ENCODE data around the gene EGFR.

Gene EGFR

DNA sequence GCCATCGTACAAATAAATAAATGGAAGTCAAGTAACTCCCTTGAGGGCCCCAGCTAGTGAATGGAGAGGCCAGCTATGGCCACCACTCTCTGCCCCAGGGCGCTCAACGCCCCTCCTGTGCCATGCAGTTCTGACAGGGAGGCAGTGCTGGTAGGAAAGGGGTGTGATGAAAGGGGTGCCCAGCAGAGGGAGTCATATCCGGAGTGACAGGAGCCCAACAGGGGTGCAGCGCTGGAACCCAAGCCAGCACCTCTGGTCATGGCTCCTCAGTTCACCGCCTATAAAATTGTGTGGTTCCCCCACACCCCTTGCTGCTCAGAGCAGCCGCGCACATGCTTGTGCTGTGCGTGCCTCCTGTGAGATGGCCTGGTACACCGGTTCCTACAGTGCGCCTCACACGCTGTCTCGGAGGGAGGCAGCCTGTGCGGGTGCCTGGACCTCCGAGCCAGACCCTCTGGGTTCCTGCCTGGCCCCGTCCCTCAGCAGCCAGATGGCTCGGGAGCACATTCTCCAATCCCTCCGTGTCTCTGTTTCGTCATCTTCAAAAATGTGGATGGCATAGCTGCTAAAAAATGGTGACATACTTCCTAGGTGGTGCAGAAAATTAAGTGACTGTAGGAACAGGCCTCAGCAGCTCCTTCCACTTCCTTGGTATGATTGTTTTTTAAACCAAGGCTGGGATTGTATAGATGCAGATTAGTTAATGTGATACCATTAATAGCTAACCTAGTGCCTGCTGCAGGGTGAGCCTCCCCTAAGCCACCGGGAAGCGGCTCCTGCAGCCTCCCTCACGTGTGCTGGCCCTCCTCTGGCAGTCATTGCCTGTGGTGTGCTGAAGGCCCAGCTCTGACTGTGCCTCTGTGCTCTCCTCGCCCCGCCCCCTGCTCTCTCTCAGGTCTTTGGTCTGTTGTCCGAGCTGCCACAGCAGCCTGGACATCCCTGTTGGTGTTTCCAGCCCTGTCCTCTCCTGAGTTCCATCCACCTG lies 125.8 kb downstream of the EGFR start:
- no peak for DNase-seq (ENCODE audit: low read depth in 2 of 2)

- no peak for DNase-seq (ENCODE audit: low read depth in 2 of 2)
Measured at GRCh38 chr7:55145606-55146005, 126.8 kb downstream of the EGFR start.

- no peak for DNase-seq (ENCODE audit: low read depth in 2 of 2)
Measured at GRCh38 chr7:55147101-55147500, 128.3 kb downstream of the EGFR start.

DNA sequence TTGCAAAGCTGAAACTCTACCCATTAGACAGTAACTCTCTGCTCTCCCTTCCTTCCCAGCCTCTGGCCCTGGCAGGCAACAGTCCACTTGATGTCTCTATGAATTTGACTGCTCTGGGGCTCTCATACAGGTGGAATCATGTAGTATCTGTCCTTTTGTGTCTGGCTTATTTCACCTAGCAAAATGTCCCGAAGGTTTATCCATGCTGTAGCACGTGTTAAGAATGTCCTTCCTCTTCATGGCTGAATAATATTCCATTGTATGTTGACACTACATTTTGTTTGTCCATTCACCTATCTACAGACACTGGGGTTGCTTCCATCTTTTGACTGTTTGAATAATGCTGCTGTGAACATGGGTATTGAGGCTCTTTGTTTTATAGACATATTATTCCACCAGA lies 128.9 kb downstream of the EGFR start:
- DNase-seq (ENCODE audit: low read depth in 2 of 2): no peak

GRCh38 chr7:55148571-55148970 lies 129.8 kb downstream of the EGFR start:
- DNase-seq (ENCODE audit: low read depth in 2 of 2): no peak

- DNase-seq (ENCODE audit: low read depth in 2 of 2): no peak
Measured at GRCh38 chr7:55149001-55149400, 130.2 kb downstream of the EGFR start.

- no peak for DNase-seq (ENCODE audit: low read depth in 2 of 2)
Measured at GRCh38 chr7:55150166-55150565, 131.3 kb downstream of the EGFR start.

DNA sequence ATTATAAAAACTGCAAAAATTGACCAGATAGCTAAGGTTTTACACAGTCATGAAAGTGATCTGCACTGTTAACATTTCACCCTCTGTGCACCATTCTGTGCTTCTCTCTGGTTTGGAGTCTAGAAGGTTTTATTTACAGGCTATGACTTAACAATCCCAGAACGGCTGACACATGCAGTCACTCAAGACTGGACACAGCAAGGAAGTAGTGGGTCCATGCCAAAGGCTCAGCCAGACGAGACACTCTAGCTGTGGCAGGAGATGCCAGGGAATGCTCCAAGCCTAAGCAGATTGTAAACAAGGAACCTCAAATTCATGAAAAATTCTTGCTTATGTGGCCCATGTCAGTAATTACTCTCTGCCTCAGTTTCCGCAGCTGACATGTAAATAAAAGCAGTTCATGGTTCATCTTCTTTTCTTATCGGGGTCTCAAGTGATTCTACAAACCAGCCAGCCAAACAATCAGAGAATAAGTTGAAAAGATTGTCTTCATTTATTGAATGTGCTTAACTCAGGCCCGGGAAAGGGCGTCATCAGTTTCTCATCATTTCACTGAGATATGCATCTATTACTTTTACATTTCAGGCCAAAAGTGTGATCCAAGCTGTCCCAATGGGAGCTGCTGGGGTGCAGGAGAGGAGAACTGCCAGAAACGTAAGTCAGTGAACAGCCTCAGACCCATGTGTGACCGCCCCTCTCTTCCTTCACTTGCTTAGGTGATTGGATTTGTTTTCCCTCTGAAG lies 132.1 kb downstream of the EGFR start:
- DNase-seq (ENCODE audit: low read depth in 2 of 2): no peak

DNA sequence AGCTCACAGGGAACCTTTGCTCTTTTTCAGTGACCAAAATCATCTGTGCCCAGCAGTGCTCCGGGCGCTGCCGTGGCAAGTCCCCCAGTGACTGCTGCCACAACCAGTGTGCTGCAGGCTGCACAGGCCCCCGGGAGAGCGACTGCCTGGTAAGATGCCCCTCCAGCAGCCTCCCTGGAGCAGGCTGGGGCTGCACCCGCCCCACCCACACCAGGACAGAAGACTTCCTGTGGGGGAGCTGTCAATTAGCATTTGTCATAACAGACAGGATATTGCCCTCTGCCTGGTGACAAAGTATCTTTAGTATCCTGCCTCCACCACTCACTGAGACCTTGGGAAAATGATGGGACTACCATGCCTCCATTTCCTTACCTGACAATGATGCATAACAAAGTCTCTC lies 133.7 kb downstream of the EGFR start:
- DNase-seq (ENCODE audit: low read depth in 2 of 2): no peak

DNA sequence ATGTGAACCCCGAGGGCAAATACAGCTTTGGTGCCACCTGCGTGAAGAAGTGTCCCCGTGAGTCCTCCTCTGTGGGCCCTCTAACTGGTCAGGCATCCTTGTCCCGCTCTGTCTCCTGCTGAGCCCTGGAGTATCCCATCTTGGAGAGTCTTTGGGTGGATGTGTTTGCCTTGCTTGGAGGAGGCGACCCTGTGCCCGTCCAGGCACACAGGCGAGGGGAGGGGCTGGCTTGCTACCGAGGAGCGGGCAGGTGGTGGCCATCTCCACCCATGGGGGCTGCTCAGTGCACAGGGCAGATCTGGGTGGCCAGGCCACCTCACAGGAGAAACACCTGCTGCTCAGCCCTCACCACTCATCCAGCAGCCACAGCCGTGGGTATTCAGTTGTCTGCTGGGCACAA lies 135.3 kb downstream of the EGFR start:
- DNase-seq (ENCODE audit: low read depth in 2 of 2): no peak

DNA sequence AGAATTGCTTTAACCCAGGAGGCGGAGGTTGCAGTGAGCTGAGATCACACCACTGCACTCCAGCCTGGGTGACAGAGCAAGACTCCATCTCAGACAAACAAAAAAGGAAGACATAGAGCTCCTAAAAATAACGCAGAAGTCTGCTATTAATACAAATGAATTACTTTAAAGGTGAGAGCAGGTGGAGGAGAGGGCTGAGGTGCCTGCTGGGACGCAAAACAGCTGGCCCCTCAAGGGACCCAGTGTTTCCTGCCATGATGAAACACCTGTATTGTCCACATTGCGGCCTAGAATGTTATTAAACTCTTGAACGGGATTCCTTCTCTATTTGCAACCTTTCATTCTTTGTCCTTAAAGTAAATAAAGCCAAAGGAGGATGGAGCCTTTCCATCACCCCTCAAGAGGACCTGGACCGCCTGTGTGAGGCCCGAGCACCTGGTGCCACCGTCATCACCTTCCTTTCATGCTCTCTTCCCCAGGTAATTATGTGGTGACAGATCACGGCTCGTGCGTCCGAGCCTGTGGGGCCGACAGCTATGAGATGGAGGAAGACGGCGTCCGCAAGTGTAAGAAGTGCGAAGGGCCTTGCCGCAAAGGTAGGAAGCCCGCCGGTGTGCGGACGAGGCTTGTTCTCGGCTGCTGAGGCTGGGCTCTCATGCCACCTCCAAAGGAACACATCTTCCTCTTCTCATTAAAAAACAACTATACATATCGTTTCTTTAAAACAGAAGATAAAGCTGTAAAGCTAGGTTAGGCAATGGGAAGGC lies 136.7 kb downstream of the EGFR start:
- no peak for DNase-seq (ENCODE audit: low read depth in 2 of 2)

GRCh38 chr7:55156919-55157763 lies 138.3 kb downstream of the EGFR start:
- DNase-seq (ENCODE audit: low read depth in 2 of 2): no peak

DNA sequence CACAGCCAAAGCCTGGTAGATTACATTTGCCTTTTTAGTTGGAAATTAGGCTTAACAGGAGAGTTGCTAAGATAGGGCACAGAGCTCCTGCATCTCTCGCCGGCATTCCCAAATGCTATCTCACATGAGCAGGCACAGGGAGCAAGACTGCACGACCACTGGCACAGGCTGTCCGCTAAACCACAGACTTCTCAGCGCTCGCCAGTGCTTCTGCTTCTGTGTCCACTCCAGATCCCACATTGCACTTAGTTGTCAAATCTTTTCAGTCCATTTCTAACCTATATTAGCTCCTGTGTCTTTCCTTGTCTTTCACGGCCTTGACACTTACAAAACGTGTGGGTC lies 138.9 kb downstream of the EGFR start:
- no peak for DNase-seq (ENCODE audit: low read depth in 2 of 2)

DNA sequence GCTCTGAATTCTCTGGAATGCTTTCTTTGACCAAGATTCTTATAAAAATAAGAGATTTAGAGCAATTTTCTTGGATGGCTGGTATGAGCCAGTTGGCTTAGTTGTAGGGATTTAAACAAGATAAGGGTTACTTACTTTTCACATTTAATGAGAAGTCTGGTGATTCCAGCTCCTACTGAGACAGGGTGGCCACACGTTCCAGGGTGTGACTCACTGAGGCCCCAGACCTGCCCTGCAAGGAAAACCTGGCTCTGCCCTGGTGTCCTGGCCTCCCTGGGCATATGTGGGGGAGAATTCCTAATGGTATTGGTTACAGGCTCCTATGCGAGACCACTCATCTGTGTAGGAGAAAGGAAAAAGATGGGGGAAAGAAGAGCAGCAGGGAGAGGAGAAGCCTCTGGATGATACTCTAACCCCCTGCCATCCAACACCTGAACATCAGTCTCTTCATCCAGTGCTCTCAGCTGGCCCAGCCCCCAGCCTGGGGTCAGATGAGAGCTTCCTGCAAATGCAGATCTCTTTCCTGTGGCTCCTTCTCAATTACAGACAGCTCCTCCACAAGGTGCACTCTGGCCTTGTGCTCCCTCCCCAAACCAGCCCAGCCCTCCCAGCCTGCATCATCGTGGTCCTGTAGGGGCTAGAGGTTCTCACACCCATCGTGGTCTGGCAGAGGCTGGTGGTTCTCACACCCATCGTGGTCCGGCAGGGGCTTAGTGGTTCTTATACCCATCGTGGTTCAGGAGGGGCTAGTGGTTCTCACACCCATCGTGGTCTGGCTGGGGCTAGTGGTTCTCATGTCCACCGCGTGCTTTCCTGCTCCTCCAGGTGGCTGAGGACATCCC lies 139.9 kb downstream of the EGFR start:
- DNase-seq (ENCODE audit: low read depth in 2 of 2): no peak

DNA sequence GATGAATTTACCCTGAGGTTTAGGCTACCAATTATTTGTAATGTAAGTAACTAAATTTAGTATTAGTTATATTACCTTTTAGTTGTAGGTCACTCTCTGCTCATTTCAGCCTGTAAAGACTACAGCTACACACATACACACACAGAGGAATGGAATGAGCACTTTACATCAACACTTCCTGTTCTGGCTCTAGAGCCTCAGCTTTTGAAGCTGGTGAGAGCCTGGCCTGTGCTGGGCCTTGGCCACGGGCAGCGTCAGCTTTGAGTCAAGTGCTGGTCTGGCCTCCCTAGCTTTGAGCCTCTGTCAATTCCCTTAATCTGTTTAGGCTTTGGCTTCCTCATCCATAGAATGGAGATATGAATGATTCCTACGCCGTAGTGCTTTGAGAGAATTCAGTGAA lies 141.7 kb downstream of the EGFR start:
- no peak for DNase-seq (ENCODE audit: low read depth in 2 of 2)

- no peak for DNase-seq (ENCODE audit: low read depth in 2 of 2)
Measured at GRCh38 chr7:55161154-55161687, 142.4 kb downstream of the EGFR start.

DNA sequence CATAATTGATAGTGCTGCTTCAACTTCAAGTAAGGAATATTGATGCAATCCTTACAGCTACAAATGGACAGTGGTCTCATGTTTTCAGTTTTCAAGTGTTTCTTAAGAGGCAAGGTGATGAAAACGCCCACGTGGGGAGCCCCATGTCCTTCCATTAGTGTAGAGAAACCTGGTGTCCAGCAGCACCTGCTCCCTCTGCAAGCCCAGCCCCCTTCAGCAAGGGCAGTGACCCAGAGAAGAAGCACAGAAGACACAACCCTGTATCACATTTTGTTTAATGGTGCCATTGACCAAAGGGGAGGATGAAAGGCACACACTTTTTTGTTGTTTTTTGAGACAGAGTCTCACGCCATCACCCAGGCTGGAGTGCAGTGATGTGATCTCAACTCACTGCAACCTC lies 143.7 kb downstream of the EGFR start:
- no peak for DNase-seq (ENCODE audit: low read depth in 2 of 2)

DNA sequence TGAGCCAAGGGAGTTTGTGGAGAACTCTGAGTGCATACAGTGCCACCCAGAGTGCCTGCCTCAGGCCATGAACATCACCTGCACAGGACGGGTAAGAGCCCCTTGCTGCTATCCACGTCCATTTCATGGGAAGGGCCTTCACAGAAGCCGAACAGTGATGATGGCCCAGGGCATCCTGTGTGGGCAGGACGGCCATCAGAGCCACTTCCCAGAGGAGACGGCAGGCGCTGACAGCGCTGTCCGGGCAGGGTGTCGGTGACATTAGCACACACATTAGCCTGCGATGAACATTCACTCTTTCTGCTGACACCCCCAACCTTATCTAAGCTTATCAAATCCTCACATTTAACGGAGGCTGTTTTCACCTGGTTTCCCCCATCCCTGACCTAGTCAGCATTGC lies 144.9 kb downstream of the EGFR start:
- no peak for DNase-seq (ENCODE audit: low read depth in 2 of 2)

GRCh38 chr7:55164527-55164926 lies 145.7 kb downstream of the EGFR start:
- no peak for DNase-seq (ENCODE audit: low read depth in 2 of 2)

GRCh38 chr7:55165176-55165861 lies 146.5 kb downstream of the EGFR start:
- no peak for DNase-seq (ENCODE audit: low read depth in 2 of 2)

Data from stimulated activated CD8-positive, alpha-beta memory T cell treated with anti-CD3 and anti-CD28 coated beads, Interleukin-7, amount 100 ng/mL, for 4 hours (primary cell).